Upper lobe of left lung (tissue), 4 donors: Measurements from ENCODE around the gene POMGNT2.

Experiments
- CTCF ChIP-seq, 6 experiments: fragments of 450-650 bp in 4 of 6; fragments of 200-600 bp in 2 of 6; sonication (generic) in 2 of 6; IDR thresholded peaks; one replicate each; pipeline ENCODE4 v1.5.1; 2016 to 2019; ENCODE audit warnings: antibody characterized with exemption in 6 of 6
- POLR2A ChIP-seq, 4 donors: fragments of 450-650 bp; IDR thresholded peaks; one replicate each; pipeline ENCODE4 v1.5.1; 2016 to 2017; ENCODE audit warnings: antibody characterized with exemption in 4 of 4, mild to moderate bottlenecking in 2 of 4

DNA sequence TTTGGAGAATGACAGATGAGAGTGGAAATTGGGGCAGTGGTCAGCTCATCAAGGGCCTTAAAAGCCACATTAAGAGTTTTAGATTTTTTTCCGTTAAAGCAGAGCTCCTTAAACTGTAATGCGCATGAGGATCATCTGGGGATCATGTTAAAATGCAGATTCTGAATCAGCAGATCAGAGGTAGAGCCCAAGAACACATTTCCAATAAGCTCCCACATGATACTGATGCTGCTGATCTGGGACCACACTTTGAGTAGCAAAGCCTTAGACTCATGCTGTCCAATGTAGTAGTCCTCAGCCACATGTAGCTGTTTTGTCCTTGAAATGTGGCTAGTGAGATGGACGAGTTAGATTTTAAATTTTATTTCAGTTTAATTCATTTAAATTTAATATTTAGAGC lies 26.3 kb upstream of the POMGNT2 start:
- no peak for TF ChIP-seq CTCF (IDR thresholded peaks at IDR 0.05)
- TF ChIP-seq POLR2A (IDR thresholded peaks at IDR 0.05): no peak
